ENCODE measurements around the gene PGBD4.

PGBD4 gene

GRCh38 chr15:34101366-34102174, at the start of gene PGBD4, which contains the start of gene EMC7:
Gene PGBD4, plus strand, starts transcription at chr15:34102083. Its CDS starts 449 bp downstream, at chr15:34102532.
Gene EMC7, minus strand, starts transcription at chr15:34101862. Its CDS starts 23 bp downstream, at chr15:34101839.
- H3K36me3 Mint-ChIP-seq (ENCODE audit: low read depth), result peaks cover 31% of the 10 kb centered on the region

DNA sequence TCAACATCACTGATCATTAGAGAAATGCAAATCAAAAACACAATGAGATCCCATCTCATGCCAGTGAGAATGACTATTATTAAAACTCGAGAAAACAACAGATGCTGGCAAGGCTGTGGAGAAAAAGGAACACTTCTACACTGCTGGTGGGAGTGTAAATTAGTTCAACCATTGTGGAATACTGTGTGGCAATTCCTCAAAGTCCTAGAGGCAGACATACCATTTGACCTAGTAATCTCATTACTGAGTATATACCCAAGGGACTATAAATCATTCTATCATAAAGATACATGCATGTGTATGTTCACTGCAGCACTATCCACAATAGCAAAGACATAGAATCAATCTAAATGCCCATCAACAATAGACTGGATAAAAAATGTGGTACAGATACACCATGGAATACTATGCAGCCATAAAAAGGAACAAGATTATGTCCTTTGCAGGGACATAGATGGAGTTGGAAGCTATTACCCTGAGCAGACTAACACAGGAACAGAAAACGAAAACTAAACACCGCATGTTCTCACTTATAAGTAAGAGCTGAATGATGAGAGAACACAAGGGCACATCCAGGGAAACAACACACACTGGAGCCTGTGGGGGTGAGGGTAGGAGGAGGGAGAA, 47.7 kb upstream of the PGBD4 start:
- Mint-ChIP-seq H3K4me3 (no peak overlapping the region), H3K27me3 (peaks cover 9% of the 10 kb centered on the region), H3K4me1 (ENCODE audit: low read depth) (no peaks in the 10 kb centered on the region), H3K36me3 (ENCODE audit: low read depth) (no peaks in the 10 kb centered on the region), H3K27ac (no peak overlapping the region), H3K9me3 (peaks cover 29% of the 10 kb centered on the region)
- intact Hi-C loops (cut with micrococcal nuclease), result no loop called here

More at GRCh38 chr15:34101366-34102174, at the start of gene PGBD4, which contains the start of gene EMC7:
- intact Hi-C loops (cut with micrococcal nuclease), result loop anchor here (1.0 to 10.0 kb wide), 4 partner anchors 63 to 263 kb away; partner anchors contain the start of genes AVEN, LPCAT4 and SLC12A6
- Mint-ChIP-seq H3K9me3 (peaks cover 12% of the 10 kb centered on the region), H3K4me1 (ENCODE audit: low read depth) (peaks cover 11% of the 10 kb centered on the region), H3K27me3 (no peaks in the 10 kb centered on the region), H3K27ac (peak within 1 kb of the TSS; percentile 99), H3K4me3 (peak within 1 kb of the TSS; percentile 99)

DNA sequence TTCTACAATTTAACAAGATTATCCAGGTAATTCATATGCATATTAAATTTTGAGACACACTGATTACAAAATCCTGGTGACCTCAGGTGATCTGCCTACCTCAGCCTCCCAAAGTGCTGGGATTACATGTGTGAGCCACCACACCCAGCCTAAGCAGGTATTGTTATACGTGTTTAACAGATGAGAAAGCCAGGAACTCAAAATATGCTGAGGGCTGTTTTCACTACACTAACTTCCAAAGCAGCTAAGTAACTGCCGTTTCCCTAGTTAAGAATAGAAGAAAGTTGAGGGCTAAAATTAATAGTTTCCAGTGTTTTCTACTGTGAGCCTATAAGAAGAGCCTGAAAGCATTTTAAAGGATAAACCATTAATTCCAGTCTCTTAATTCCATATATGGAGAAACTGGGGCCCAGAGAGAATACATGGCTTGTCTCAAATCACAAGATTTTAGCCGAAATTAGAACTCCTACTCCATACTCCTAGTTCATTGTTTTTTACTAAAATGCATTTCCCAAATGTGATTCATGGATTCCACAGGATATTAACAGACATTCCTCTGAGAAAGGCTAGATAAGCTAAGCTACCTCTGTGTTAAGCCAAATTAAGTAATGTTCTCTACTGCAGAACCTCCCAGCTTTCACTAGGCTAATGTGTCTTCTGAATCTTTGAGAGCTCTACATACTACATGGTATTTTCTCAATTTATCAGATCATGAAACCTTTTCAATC, 45.9 kb upstream of the PGBD4 start:
- H3K27me3 Mint-ChIP-seq, result peaks cover 6% of the 10 kb centered on the region
- H3K4me1 Mint-ChIP-seq (ENCODE audit: low read depth), result no peaks in the 10 kb centered on the region
- H3K4me3 Mint-ChIP-seq, result no peak overlapping the region
- H3K9me3 Mint-ChIP-seq, result peaks cover 13% of the 10 kb centered on the region
- H3K27ac Mint-ChIP-seq, result no peak overlapping the region
- intact Hi-C loops (cut with micrococcal nuclease), result no loop called here
- no peaks in the 10 kb centered on the region for H3K36me3 Mint-ChIP-seq (ENCODE audit: low read depth)

GRCh38 chr15:34056911-34057310, 45.0 kb upstream of the PGBD4 start:
- intact Hi-C loops (cut with micrococcal nuclease), result no loop called here
- Mint-ChIP-seq H3K4me1 (ENCODE audit: low read depth) (peaks cover 3% of the 10 kb centered on the region), H3K36me3 (ENCODE audit: low read depth) (no peaks in the 10 kb centered on the region), H3K4me3 (no peak overlapping the region), H3K9me3 (peaks cover 4% of the 10 kb centered on the region), H3K27me3 (no peaks in the 10 kb centered on the region), H3K27ac (no peak overlapping the region)

DNA sequence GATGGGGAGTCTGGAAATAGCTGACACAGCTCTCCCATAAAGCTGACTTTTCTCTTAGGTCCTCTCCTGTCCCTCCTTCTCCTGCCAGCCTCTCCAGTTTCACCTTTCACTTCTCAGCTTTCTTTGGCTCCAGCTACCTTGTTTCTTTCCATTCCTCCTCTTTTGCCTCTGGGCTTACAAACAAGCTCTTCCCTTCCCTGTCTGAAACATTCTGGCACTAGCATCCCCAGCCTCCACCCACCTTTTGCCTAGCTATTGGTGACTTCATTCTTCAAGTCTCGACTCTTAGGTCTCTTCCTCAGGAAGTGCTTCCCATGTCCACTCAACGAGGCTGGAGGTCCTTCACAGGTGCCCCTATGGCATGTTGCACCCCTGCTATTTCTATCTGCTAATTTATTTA, 42.4 kb upstream of the PGBD4 start:
- Mint-ChIP-seq H3K27me3 (no peaks in the 10 kb centered on the region), H3K27ac (no peak overlapping the region), H3K4me1 (ENCODE audit: low read depth) (peaks cover 5% of the 10 kb centered on the region), H3K4me3 (no peak overlapping the region), H3K36me3 (ENCODE audit: low read depth) (no peaks in the 10 kb centered on the region), H3K9me3 (no peaks in the 10 kb centered on the region)
- intact Hi-C loops (cut with micrococcal nuclease), result no loop called here

GRCh38 chr15:34059946-34060345, 41.9 kb upstream of the PGBD4 start:
- no peak overlapping the region for H3K4me3 Mint-ChIP-seq
- H3K4me1 Mint-ChIP-seq (ENCODE audit: low read depth), result peaks cover 5% of the 10 kb centered on the region
- intact Hi-C loops (cut with micrococcal nuclease), result loop anchor here (5.0 kb wide), 1 partner anchor 527 kb away; no protein-coding TSS in a partner anchor
- no peak overlapping the region for H3K27ac Mint-ChIP-seq
- no peaks in the 10 kb centered on the region for H3K27me3 Mint-ChIP-seq
- H3K36me3 Mint-ChIP-seq (ENCODE audit: low read depth), result no peaks in the 10 kb centered on the region
- no peaks in the 10 kb centered on the region for H3K9me3 Mint-ChIP-seq

- Mint-ChIP-seq H3K27me3 (no peaks in the 10 kb centered on the region), H3K4me1 (ENCODE audit: low read depth) (peaks cover 5% of the 10 kb centered on the region), H3K27ac (no peak overlapping the region), H3K9me3 (no peaks in the 10 kb centered on the region), H3K36me3 (ENCODE audit: low read depth) (no peaks in the 10 kb centered on the region), H3K4me3 (no peak overlapping the region)
- intact Hi-C loops (cut with micrococcal nuclease), result loop anchor here (5.0 kb wide), 1 partner anchor 523 kb away; no protein-coding TSS in a partner anchor
These were observed 37.4 kb upstream of the PGBD4 start for GRCh38 chr15:34064438-34064837.

DNA sequence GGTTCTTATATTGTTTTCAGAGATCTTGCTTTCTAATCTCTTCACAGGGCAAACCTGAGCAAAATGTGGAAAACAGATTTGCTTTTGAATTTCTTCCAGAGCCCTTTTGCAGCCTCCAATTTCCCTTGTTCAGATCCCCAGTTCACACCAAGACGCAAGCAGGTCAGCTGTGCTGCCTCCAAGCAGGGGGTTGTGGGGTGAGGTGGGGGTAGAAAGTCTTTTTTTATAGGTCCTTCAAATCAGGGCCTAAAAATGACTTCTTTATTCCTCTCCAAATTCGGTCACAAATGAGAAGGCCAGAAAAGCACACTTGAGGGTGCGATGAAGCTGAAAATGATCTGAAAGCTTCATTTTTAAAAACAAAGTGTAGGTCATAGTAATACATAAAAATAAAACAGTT, 36.6 kb upstream of the PGBD4 start:
- Mint-ChIP-seq H3K9me3 (no peaks in the 10 kb centered on the region), H3K4me3 (no peak overlapping the region), H3K4me1 (ENCODE audit: low read depth) (peaks cover 5% of the 10 kb centered on the region), H3K27me3 (no peaks in the 10 kb centered on the region), H3K36me3 (ENCODE audit: low read depth) (no peaks in the 10 kb centered on the region), H3K27ac (no peak overlapping the region)
- intact Hi-C loops (cut with micrococcal nuclease), result no loop called here

DNA sequence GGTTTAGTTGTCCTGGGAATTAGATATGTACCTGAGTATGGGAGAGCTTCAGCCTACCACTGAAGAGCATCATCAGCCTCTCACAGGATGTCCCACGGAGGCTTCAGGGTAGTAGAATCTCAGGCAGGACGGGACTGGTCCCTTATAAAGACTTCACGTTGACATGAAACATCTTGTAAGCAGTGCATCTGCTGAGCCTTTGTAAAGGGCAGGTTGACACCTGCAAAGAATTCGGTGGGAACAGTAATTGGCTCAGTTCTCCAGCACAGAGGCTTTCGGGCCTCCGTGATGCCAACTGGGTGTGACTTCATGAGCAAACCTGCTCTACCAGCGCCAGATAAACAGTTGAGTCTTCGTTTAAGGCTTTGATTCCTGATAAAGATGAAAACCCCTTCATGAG, 35.9 kb upstream of the PGBD4 start:
- no peaks in the 10 kb centered on the region for H3K36me3 Mint-ChIP-seq (ENCODE audit: low read depth)
- no peak overlapping the region for H3K4me3 Mint-ChIP-seq
- no peak overlapping the region for H3K27ac Mint-ChIP-seq
- H3K9me3 Mint-ChIP-seq, result no peaks in the 10 kb centered on the region
- intact Hi-C loops (cut with micrococcal nuclease), result no loop called here
- H3K4me1 Mint-ChIP-seq (ENCODE audit: low read depth), result peaks cover 5% of the 10 kb centered on the region
- no peaks in the 10 kb centered on the region for H3K27me3 Mint-ChIP-seq

DNA sequence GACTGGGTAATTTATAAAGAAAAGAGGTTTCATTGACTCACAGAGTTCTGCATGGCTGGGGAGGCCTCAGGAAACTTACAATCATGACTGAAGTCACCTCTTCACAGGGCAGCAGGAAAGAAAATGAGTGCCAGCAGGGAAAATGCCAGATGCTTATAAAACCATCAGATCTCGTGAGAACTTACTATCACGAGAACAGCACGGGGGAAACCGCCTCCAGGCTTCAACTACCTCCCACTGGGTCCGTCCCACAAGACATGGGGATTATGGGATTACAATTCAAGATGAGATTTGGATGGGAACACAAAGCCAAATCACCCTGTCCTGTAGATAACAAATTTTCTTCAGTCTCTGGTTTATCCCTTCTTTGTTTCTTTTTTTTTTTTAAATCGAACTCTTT, 31.9 kb upstream of the PGBD4 start:
- H3K36me3 Mint-ChIP-seq (ENCODE audit: low read depth), result no peaks in the 10 kb centered on the region
- intact Hi-C loops (cut with micrococcal nuclease), result no loop called here
- no peaks in the 10 kb centered on the region for H3K4me1 Mint-ChIP-seq (ENCODE audit: low read depth)

GRCh38 chr15:34076785-34077184, 25.1 kb upstream of the PGBD4 start:
- Mint-ChIP-seq H3K4me1 (ENCODE audit: low read depth) (no peaks in the 10 kb centered on the region), H3K9me3 (peaks cover 17% of the 10 kb centered on the region), H3K36me3 (ENCODE audit: low read depth) (no peaks in the 10 kb centered on the region), H3K27me3 (no peaks in the 10 kb centered on the region), H3K27ac (no peak overlapping the region), H3K4me3 (no peak overlapping the region)
- intact Hi-C loops (cut with micrococcal nuclease), result no loop called here

More for the DNA sequence above, 31.9 kb upstream of the PGBD4 start:
- Mint-ChIP-seq H3K27ac (no peak overlapping the region), H3K9me3 (peaks cover 8% of the 10 kb centered on the region), H3K27me3 (no peaks in the 10 kb centered on the region), H3K4me3 (no peak overlapping the region)

GRCh38 chr15:34078900-34079299, 23.0 kb upstream of the PGBD4 start:
- intact Hi-C loops (cut with micrococcal nuclease), result no loop called here
- no peaks in the 10 kb centered on the region for H3K27me3 Mint-ChIP-seq
- H3K9me3 Mint-ChIP-seq, result peaks cover 17% of the 10 kb centered on the region
- H3K27ac Mint-ChIP-seq, result no peak overlapping the region
- H3K36me3 Mint-ChIP-seq (ENCODE audit: low read depth), result peaks cover 12% of the 10 kb centered on the region
- H3K4me3 Mint-ChIP-seq, result no peak overlapping the region
- no peaks in the 10 kb centered on the region for H3K4me1 Mint-ChIP-seq (ENCODE audit: low read depth)

DNA sequence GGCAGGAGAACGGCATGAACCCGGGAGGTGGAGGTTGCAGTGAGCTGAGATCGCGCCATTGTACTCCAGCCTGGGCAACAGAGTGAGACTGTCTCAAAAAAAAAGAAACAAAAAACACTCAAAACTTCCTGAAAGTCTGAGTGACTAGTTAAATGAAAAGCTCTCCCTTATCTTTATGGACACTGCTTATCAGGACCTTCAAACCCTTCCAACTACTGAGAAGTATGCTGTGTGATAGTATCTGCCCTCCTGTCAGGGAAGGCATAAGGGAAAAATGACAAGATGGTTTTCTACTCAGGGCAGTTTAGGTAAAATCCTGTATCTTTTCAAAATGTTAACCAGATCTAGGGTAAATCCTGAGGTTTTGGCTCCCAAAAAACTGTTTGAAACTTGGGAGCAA, 22.0 kb upstream of the PGBD4 start:
- Mint-ChIP-seq H3K27me3 (no peaks in the 10 kb centered on the region), H3K36me3 (ENCODE audit: low read depth) (peaks cover 18% of the 10 kb centered on the region), H3K27ac (no peak overlapping the region), H3K9me3 (peaks cover 10% of the 10 kb centered on the region), H3K4me3 (no peak overlapping the region), H3K4me1 (ENCODE audit: low read depth) (no peaks in the 10 kb centered on the region)
- intact Hi-C loops (cut with micrococcal nuclease), result no loop called here

GRCh38 chr15:34084086-34084485, 17.8 kb upstream of the PGBD4 start:
- Mint-ChIP-seq H3K4me3 (no peak overlapping the region), H3K27me3 (no peaks in the 10 kb centered on the region), H3K9me3 (no peaks in the 10 kb centered on the region), H3K4me1 (ENCODE audit: low read depth) (no peaks in the 10 kb centered on the region), H3K36me3 (ENCODE audit: low read depth) (peaks cover 59% of the 10 kb centered on the region), H3K27ac (no peak overlapping the region)
- intact Hi-C loops (cut with micrococcal nuclease), result no loop called here
